ENCODE data around the gene SLC2A2. TPM values are rescaled to one million over a fixed set of nuclear protein-coding genes. Genes with fewer than 3 reads are reported as not detected.
"Not testable (repeated sequence)": the region's sequence is repeated elsewhere in the genome, so short reads cannot be mapped to it uniquely, and the experiment has no call there.

The SLC2A2 gene
- total RNA-seq, 1 donor from 2014 or later, result not detected

DNA sequence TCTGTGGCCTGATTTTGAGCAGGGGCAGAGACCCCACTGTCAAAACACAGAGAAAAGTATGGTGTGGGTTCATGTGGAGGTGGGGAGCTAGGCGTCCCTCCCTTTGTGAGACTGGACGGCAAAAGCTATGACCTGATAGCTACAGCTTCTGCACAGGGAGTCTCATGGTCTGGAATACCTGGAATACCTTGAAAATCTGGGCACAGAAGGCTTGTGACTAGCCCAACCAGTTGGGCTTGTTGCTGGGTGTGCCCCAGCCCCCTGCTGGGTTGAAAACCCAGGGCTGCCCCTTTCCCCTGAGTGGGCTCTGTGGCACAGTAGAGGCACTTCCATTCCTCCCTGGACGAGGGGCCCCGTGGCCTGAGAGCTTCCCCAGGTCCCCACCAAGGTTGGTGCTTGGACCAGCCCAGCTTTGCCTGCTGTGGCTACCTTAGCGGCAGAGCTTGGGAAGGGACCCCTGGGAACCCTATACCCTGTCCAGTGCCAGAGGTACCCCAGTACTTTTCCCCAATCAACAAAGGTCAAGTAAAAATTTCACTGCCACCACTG, 37.3 kb downstream of the SLC2A2 start:
- intact Hi-C loops (cut with micrococcal nuclease), result no loop called here

GRCh38 chr3:170988378-170988777, 38.1 kb downstream of the SLC2A2 start:
- intact Hi-C loops (cut with micrococcal nuclease), result no loop called here

GRCh38 chr3:170985304-170985703, 41.2 kb downstream of the SLC2A2 start:
- intact Hi-C loops (cut with micrococcal nuclease), result no loop called here

DNA sequence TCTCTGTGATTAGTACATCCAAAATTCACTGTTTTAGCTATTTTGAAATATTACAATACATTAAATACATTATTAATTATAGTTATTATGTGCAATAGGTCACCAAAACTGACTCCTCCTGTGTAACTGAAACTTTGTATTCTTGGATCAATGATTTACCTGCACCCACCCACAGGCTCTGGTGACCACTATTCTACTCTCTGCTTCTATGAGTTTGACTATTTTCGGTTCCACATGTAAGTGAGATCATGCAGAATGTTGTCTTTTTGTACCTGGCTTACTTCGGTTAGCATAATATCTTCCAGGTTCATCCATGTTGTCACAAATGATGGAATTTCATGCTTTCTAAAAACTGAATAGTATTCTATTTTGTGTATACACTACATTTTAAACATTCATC, 43.8 kb downstream of the SLC2A2 start:
- intact Hi-C loops (cut with micrococcal nuclease), result no loop called here

DNA sequence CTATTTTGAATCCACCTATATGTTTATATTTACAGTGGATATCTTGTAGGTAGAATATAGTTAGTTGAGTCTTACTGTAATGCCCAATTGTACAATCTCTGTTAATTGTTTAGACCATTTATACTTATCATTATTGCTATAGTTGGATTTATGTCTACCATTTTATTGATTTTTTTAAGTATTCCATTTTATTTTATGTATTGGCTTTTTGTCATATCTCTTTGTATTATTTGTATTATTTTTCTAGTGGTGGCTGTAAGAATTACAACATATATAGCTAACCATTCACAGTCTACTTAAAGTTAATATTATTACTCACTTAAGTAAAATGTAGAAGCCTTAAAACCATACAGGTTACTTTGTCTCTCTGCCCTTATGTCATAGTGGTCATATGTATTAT, 46.1 kb downstream of the SLC2A2 start:
- intact Hi-C loops (cut with micrococcal nuclease), result no loop called here

DNA sequence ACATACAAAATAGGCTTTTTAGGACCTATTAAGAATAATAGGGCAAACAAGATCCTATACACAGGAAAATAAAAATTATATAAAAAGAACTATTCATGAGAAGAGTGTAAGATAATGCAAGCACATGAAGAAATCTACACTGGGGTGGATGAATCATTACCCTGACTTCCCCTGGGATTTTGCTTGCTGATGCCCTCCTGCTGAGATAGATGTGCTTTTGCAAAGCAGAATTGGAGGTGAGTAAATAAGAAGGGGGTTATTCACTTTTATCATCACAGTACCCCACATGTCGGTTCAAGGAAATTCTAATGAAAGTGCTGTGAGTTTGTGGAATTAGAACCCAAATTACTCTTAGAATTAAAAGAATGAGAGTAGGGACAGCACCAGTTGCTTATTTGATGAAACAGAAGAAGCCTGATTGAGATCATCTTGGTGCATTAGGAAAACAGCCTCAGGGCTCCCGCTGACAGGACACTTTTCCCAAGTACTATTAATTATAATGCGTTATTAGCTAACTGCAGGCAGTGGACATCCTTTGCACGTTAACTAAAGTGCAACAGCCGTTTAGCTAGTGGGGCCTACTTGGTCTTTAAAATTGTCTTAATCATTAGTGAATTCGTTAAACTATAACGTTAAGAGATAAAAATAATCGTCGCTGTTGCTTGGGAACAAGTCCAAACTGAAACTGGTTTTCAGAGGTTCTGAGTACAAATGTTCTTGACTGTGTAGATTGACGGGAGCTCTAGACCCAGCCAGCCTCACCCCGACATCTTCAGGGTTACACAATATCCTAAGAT, 48.4 kb downstream of the SLC2A2 start:
- intact Hi-C loops (cut with micrococcal nuclease), result no loop called here

- intact Hi-C loops (cut with micrococcal nuclease), result no loop called here
Observed at GRCh38 chr3:170976190-170976519, 50.4 kb downstream of the SLC2A2 start.

GRCh38 chr3:170975283-170976189, 51.0 kb downstream of the SLC2A2 start:
- intact Hi-C loops (cut with micrococcal nuclease), result no loop called here

- intact Hi-C loops (cut with micrococcal nuclease), result no loop called here
Observed at GRCh38 chr3:170974872-170975271, 51.6 kb downstream of the SLC2A2 start.

DNA sequence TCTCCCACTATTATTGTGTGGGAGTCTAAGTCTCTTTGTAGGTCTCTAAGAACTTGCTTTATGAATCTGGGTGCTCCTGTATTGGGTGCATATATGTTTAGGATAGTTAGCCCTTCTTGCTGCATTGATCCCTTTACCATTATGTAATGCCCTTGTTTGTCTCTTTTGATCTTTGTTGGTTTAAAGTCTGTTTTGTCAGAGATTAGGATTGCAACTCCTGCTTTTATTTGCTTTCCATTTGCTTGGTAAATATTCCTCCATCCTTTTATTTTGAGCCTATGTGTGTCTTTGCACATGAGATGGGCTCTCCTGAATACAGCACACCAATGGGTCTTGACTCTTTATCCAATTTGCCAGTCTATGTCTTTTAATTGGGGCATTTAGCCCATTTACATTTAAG, 53.6 kb downstream of the SLC2A2 start:
- intact Hi-C loops (cut with micrococcal nuclease), result not testable (repeated sequence)

- intact Hi-C loops (cut with micrococcal nuclease), result no loop called here
Observed at GRCh38 chr3:170967126-170967525, 59.4 kb downstream of the SLC2A2 start.

DNA sequence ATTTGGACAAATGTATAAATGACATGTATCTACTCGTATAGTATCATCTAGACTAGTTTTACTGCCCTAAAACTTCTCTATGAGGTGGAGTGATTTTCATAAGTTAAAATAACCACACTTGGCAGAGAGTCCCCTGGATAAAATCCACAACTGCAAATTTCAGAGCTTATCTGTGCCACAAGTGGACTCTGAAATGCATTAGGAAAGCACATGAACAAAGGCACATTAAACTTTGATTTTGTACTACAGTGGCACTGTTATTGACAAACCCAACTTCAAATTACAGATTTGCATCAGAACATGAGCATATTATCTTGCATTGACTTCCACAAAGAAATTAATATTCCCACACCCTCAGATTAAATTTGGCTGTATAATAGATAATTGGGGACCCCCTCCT, 60.0 kb downstream of the SLC2A2 start:
- intact Hi-C loops (cut with micrococcal nuclease), result no loop called here

DNA sequence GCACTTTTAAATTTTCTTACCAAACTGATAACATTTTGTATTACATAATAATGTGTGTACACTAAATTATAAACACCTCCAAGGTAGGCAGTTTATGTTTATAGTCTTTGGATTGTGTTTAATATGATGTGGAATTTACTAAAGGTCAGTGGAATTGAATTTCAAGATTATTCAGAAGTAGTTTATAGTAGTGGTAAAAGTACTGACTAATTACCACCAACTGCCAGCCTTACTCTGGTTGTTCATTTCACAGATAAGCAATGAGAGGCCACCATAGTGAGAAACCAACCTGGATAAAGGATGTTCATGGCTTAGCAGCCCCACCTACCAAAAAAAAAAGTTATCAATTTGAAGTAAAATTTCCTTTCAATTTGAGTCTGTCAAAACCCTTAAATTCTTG, 64.1 kb downstream of the SLC2A2 start:
- intact Hi-C loops (cut with micrococcal nuclease), result loop anchor here (5.0 kb wide), 2 partner anchors 870 to 1380 kb away; no protein-coding TSS in a partner anchor

- intact Hi-C loops (cut with micrococcal nuclease), result loop anchor here (1.0 to 5.0 kb wide), 4 partner anchors 605 to 1380 kb away; no protein-coding TSS in a partner anchor
Observed at GRCh38 chr3:170961616-170962400, 64.7 kb downstream of the SLC2A2 start.

DNA sequence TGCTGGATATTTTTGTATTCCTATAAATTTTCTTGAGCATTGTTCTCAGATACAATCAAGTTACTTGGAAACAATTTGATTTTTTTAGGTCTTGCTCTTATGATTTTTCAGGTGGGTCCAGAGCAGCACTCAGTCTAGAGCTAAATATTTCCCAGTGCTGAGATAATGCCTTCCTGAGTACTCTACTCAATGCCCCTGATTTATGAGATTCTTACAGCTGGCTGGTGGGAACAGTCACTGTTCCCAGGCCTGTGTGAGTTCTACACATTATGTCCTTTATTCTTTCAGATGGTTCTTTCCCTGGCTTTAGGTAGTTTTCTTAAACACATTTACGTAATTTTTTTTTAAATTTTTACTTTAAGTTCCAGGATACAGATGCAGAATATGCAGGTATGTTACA, 67.1 kb downstream of the SLC2A2 start:
- intact Hi-C loops (cut with micrococcal nuclease), result no loop called here

- intact Hi-C loops (cut with micrococcal nuclease), result no loop called here
Observed at GRCh38 chr3:170956647-170957046, 69.9 kb downstream of the SLC2A2 start.

GRCh38 chr3:170953736-170954135, 72.8 kb downstream of the SLC2A2 start:
- intact Hi-C loops (cut with micrococcal nuclease), result no loop called here

DNA sequence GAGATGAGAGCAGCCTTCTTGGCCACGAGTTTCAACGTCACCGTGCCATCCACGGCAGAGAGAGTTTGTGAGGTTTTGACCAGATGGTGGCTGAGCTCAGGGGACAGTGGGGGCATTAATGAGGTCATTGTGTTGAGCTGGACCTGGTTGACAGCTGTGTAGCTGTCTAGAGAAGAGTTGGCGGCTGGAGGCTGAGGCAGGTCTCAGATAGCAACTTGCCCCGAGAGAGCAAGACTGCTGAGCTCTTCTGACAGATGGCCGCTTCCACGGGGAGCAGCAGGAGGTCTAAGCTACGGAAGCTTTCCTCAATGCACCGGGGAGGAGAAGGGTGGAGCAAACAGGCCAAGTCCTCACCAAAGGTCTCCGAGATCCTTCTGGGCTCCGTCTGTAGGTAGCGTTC, 73.3 kb downstream of the SLC2A2 start:
- intact Hi-C loops (cut with micrococcal nuclease), result no loop called here

- intact Hi-C loops (cut with micrococcal nuclease), result no loop called here
Observed at GRCh38 chr3:170949211-170949610, 77.3 kb downstream of the SLC2A2 start.

- intact Hi-C loops (cut with micrococcal nuclease), result no loop called here
Observed at GRCh38 chr3:170947018-170947769, 79.3 kb downstream of the SLC2A2 start.

Measured in T-helper 2 cell treated with Interferon-gamma antibody and Interleukin-4, amounts not matched to agents 100 ng/mL and 5 ng/mL, for 36 hours (primary cell).